ENCODE results near the gene GYS1.

DNA sequence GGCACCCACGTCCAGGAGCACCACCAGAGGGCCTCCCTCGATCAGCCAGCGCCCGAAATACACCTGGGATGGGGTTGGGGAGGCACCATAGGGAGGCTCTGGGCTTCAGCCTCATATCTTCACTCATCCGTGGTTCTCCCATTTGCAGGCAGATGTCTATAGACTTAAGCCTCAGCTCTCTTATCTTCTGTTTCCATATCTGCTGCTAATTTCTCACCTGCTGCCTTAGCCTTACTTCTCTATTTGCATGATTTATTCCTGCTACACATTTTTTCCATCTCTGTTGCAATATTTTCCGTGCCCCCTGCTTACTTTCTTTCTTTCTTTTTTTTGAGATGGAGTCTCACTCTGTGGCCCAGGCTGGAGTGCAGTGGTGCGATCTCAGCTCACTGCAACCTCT, 5.8 kb downstream of the GYS1 start:
- TF ChIP-seq, protein P1, sequence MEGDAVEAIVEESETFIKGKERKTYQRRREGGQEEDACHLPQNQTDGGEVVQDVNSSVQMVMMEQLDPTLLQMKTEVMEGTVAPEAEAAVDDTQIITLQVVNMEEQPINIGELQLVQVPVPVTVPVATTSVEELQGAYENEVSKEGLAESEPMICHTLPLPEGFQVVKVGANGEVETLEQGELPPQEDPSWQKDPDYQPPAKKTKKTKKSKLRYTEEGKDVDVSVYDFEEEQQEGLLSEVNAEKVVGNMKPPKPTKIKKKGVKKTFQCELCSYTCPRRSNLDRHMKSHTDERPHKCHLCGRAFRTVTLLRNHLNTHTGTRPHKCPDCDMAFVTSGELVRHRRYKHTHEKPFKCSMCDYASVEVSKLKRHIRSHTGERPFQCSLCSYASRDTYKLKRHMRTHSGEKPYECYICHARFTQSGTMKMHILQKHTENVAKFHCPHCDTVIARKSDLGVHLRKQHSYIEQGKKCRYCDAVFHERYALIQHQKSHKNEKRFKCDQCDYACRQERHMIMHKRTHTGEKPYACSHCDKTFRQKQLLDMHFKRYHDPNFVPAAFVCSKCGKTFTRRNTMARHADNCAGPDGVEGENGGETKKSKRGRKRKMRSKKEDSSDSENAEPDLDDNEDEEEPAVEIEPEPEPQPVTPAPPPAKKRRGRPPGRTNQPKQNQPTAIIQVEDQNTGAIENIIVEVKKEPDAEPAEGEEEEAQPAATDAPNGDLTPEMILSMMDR (IDR thresholded peaks at IDR 0.05; ENCODE audit: insufficient read depth, low read length, poor library complexity, severe bottlenecking) = no peak
- no peak for TF ChIP-seq EZH2phosphoT487 (conservative IDR thresholded peaks at IDR 0.05; ENCODE audit: low read length)

Data from SU-DHL-6 (cell line).